ENCODE results near the gene DNAH3.

DNA sequence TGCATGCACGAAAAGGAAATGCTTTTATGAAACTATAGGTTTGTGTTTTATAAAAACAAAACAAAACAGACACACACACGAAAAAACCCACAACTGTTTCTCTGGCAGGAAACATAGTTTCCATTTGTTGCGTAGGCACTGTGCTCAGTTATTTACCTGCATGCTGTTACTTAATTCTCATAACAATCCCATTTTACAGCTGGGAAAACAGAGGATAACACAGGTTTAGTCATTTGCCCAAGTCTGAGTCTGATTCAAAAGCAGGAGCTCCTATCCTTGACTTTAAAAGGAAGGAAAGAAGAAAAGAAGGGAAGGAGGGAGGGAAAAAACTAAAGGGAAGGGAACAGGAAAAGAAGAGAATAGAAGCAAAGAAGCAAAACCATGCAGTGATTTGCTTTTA is 117.4 kb downstream of the DNAH3 start:
- TF ChIP-seq, protein P1, sequence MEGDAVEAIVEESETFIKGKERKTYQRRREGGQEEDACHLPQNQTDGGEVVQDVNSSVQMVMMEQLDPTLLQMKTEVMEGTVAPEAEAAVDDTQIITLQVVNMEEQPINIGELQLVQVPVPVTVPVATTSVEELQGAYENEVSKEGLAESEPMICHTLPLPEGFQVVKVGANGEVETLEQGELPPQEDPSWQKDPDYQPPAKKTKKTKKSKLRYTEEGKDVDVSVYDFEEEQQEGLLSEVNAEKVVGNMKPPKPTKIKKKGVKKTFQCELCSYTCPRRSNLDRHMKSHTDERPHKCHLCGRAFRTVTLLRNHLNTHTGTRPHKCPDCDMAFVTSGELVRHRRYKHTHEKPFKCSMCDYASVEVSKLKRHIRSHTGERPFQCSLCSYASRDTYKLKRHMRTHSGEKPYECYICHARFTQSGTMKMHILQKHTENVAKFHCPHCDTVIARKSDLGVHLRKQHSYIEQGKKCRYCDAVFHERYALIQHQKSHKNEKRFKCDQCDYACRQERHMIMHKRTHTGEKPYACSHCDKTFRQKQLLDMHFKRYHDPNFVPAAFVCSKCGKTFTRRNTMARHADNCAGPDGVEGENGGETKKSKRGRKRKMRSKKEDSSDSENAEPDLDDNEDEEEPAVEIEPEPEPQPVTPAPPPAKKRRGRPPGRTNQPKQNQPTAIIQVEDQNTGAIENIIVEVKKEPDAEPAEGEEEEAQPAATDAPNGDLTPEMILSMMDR (IDR thresholded peaks at IDR 0.05): no peak
- TF ChIP-seq RAD21 (conservative IDR thresholded peaks at IDR 0.05 in 1 of 2, IDR thresholded peaks at IDR 0.05 in 1 of 2) (no peak), CEBPB (IDR thresholded peaks at IDR 0.05) (no peak), SREBF2 (IDR thresholded peaks at IDR 0.05) (no peak), GATA3 (IDR thresholded peaks at IDR 0.05; ENCODE audit: borderline replicate concordance) (no peak), RARB (CRISPR knock-in tag; IDR thresholded peaks at IDR 0.05) (no peak), HDAC2 (IDR thresholded peaks at IDR 0.05) (no peak), TFCP2L1 (CRISPR knock-in tag; IDR thresholded peaks at IDR 0.05) (no peak), POLR2A (IDR thresholded peaks at IDR 0.05; ENCODE audit: low read length) (no peak), EP300 (IDR thresholded peaks at IDR 0.05) (no peak), ZC3H11A (IDR thresholded peaks at IDR 0.05) (no peak), MAFK (IDR thresholded peaks at IDR 0.05; ENCODE audit: partially characterized antibody) (no peak)
- TF ChIP-seq, protein P2, sequence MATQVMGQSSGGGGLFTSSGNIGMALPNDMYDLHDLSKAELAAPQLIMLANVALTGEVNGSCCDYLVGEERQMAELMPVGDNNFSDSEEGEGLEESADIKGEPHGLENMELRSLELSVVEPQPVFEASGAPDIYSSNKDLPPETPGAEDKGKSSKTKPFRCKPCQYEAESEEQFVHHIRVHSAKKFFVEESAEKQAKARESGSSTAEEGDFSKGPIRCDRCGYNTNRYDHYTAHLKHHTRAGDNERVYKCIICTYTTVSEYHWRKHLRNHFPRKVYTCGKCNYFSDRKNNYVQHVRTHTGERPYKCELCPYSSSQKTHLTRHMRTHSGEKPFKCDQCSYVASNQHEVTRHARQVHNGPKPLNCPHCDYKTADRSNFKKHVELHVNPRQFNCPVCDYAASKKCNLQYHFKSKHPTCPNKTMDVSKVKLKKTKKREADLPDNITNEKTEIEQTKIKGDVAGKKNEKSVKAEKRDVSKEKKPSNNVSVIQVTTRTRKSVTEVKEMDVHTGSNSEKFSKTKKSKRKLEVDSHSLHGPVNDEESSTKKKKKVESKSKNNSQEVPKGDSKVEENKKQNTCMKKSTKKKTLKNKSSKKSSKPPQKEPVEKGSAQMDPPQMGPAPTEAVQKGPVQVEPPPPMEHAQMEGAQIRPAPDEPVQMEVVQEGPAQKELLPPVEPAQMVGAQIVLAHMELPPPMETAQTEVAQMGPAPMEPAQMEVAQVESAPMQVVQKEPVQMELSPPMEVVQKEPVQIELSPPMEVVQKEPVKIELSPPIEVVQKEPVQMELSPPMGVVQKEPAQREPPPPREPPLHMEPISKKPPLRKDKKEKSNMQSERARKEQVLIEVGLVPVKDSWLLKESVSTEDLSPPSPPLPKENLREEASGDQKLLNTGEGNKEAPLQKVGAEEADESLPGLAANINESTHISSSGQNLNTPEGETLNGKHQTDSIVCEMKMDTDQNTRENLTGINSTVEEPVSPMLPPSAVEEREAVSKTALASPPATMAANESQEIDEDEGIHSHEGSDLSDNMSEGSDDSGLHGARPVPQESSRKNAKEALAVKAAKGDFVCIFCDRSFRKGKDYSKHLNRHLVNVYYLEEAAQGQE (IDR thresholded peaks at IDR 0.05): no peak
